GM12872 (cell line): Measurements from ENCODE around the gene HECTD4.

Experiments
- CTCF ChIP-seq: IDR thresholded peaks from 3 replicates; pipeline ENCODE4 v1.5.1; 2011; ENCODE audit warnings: low read depth, mild to moderate bottlenecking, low read length, moderate library complexity; ENCODE audit not compliant: insufficient read depth

HECTD4 gene

DNA sequence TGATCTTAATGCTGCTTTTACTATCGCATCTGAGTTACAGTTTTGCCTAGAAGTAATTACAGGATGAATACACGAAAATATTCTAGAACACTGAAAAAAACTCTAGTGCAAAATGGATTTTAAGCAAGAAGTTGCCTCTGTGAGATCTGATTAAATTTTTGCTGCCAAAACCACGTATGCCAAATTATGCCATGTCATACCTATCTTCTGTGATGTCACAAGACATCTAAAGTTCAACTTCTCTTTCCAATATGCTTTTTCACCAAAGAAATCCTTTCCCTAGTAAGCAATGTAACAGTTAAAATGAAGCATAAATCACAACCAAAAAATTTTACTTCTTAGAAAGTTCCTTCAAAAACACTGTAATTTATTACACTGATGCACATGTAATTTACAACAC lies 39.6 kb downstream of the HECTD4 start:
- no peak for TF ChIP-seq CTCF

- no peak for TF ChIP-seq CTCF
Observed at GRCh38 chr12:112341046-112341825, 41.0 kb downstream of the HECTD4 start.

DNA sequence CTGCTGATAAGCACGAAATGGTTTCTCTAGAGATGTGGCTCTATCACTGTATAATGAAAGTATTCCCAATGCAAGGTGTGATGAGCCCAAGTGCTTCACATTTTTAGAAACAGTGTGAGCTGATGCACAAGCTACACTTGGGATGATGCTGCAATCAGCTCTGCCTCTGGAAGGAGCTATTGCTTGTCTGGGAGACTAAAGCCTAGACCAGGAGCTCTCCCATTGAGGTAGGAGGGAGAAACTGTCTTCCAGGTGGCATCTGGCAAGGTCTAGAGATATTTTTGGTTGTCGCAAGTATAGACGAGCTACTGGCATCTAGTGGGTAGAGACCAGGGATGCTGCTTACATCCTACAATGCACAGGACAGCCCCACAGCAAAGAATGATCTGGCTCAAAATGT lies 42.0 kb downstream of the HECTD4 start:
- no peak for TF ChIP-seq CTCF

- TF ChIP-seq CTCF, result no peak
Observed at GRCh38 chr12:112333019-112333418, 49.2 kb downstream of the HECTD4 start.

- TF ChIP-seq CTCF, result no peak
Observed at GRCh38 chr12:112331886-112332285, 50.3 kb downstream of the HECTD4 start.

DNA sequence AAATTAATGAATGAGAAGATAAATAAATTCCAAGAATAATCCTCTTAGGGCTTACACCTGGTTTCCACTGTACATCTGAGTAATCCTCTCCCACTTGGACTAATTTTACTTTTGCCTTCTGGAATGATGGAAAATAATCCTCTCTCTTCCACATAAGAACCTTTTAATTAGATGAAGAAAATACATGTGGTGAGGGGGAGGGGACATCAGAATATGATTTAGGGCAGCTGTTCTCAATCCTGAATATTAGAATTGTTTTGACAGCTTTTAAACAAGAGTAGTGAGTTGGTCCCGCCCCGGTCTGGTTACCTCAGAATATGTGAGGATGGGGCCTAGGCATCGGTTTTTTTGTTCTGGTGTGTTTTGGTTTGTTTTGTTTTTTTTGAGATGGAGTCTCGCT lies 51.5 kb downstream of the HECTD4 start:
- TF ChIP-seq CTCF, result no peak

DNA sequence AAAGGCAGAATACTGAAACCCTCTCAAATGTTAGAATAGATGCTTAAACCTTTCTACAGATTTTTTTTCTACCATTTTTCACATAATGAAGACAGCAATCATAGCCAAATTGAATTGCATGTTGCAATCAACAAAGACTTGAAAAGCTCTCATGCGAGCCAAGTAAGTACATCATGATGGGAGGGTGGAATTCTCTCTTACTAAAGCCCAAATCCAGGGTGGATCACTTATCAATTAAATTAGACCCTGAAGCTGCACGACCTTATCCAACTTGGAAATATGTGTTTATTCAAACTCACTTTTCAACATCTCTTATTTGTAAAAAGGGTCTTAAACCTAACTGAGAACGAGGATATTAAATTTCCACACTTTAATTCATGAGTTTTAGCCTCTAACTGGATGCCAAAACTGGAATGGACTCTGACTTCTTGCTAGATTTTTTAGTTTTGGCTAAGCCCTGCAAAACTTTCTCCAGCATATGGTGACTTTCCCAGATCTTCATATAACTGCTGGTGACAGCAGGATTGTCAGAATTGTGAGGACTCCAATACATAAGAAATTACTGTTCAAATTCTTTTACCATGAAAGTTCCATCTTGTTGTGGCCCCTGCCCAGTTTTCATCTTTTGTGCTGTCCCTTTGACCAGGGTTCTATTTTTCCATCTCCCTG lies 53.6 kb downstream of the HECTD4 start:
- TF ChIP-seq CTCF, result no peak
